ELF-1 (cell line): Measurements from ENCODE around the gene CPT1B.
A peak's percentile ranks its signal among the peaks of the same experiment; 100 is the strongest.
"Not testable (repeated sequence)": the region's sequence is repeated elsewhere in the genome, so short reads cannot be mapped to it uniquely, and the experiment has no call there.

Source experiments
- DNase-seq: peaks from one replicate; pipeline ENCODE4 v3.0.0-alpha.2; 2016; ENCODE audit warnings: low read depth, low spot score

CPT1B gene

DNA sequence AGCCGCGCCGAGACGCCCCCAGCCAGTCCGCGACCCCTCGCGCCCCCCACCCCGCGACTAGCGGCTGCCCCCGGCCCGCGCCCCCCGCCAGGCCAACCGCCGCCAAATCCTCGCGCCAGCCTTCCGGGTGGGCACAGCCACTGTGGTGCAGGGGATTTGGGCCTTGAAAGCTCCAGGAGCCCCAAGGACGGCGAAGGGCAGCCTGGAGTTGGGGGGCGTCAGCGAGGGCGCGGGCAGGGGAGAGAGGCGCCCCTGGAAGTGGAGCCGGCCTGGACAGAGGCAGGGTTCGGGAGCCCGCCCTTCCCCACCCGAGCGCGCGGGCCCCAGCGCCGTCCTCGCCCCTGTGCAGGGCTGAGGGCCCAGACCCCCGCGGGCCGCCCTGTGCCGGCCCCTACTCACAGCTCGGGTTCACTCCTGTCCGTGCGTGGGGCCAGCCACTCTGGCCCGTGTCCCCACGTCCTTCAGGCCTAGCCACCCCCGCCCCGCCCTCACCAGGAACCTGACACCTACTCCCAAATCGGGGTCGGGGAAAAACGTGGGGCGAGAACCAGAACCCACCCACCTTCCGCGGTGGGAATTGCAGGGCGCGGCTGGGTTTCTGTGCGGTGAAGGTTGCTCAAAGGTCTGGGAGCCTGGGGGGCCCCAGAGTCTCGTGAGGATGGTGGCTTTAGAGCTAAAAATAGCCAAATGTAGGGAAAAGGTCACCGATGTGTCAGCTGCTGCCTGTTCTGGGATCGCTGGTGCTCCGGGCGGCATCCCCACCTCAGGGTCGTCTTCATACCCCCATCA, at the start of gene CPT1B:
CPT1B (minus strand) TSS at position 441 of the 789 bp plus-strand sequence. CDS start 512 bp downstream, outside the sequence.
- DNase-seq = no peak

DNA sequence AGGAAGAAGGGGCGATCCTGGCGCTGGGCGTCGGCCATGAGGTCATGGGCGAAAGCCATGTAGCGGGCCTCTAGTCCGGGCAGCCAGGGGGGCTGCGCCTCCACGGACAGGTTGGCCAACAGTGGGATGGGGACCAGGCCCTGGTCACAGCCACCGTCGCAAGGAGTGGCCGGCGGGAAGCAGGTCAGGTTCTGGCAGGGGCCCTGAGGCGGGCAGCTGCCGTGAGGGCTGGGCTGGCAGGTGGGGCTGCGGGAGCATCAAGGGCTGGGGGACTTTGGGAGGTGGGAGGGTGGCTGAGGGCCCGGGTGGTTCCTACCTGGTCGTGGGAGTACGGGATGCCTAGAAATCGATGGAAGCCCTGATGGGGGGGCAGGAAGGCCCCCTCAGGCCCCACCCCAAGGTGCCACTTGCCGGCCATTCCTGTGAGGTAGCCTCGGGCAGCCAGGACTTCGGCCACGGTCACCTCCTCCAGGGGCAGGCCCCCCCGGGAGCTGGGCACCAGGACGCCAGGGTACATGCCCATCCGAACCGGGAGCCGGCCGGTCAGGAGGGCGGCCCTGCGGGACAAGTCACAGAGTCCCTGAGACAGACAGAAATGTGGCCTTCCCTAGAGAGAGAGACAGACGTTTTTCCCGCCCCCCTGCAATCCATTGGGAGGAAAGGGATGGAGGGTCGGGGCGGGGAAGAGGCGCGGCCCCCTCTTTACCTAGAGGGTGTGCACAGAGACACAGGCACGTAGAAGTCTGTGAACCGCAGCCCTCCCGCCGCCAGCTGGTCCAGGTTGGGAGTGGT, 48.8 kb upstream of the CPT1B start:
- no peak for DNase-seq

DNA sequence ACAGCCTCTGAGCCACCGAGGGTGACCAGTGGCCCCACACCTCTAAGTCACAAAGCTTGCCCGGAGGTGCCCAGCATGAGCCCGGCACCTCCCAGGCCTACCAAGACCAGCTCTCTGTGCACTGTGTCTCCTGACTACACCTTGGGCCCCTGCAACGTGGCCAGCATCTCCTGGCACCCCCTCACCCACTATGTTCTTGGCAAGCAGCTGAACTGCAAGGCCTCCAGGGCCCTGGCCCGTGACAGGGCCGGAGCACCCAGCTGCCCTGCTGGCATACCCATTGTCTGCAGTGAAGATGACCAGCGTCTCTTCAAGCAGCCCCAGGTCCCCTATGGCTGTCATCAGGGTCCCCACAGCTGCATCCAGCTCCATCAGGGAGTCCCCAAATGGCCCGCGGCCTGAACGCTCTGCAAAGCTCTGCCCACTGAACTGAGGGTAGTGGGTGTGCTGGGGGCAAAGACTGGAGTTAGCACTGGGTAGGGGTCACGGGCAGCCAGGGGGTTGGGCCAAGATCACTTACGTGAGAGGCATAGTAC, 48.2 kb upstream of the CPT1B start:
- no peak for DNase-seq

DNA sequence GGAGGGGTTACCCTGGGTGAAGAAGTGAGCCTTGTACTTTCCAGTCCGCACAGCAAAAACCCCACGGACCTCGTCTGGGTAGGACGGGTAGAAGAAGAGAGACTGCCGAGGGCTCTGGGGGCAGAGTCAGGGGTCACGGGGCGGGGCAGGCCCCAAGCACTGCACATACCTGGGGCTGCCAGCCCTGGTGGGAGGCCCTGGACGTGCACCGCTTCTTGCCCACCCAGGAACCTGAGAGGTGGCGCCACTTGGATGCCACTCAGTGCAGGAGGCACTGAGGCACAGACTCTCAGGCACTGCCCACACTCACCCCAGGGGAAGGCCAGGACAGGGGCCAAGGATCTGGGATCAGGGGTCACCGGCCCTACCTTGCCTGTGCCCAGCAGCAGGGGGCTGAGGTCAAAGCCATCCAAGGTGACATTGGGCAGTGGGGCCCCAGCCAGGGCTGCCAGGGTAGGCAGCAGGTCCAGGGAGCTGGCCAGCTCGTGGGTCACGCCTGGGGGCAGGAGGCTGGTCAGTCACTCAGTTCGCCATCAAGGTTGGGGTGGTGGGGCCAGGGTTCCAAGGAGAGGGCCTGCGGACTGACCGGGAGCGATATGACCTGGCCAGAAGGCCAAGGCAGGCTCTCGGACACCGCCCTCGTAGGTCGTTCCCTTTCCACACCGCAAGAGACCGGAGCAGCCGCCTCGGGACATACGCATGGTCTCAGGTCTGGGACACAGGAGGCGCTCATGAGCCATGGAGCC, 47.5 kb upstream of the CPT1B start:
- no peak for DNase-seq

DNA sequence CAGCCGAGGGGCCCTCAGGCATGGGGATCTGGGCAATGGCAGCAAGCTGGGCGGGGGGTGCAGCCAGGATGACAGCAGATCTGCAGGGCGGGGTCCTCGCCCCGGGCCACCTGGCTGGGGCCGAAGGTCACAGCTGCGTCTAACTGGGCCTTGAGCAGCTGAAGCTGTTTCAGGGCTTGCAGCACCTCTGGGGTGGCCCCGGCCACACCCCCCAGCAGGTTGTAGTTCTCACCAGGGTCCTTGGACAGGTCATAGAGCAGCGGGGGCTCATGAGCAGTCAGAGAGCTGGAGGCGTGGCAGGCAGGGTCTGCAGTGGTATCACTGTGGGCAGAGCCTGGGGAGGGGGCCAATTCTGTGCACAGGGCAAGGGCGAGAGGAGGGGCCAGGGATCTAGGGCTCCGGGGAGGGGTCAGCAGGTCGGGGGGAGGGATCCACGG, 46.9 kb upstream of the CPT1B start:
- no peak for DNase-seq

DNA sequence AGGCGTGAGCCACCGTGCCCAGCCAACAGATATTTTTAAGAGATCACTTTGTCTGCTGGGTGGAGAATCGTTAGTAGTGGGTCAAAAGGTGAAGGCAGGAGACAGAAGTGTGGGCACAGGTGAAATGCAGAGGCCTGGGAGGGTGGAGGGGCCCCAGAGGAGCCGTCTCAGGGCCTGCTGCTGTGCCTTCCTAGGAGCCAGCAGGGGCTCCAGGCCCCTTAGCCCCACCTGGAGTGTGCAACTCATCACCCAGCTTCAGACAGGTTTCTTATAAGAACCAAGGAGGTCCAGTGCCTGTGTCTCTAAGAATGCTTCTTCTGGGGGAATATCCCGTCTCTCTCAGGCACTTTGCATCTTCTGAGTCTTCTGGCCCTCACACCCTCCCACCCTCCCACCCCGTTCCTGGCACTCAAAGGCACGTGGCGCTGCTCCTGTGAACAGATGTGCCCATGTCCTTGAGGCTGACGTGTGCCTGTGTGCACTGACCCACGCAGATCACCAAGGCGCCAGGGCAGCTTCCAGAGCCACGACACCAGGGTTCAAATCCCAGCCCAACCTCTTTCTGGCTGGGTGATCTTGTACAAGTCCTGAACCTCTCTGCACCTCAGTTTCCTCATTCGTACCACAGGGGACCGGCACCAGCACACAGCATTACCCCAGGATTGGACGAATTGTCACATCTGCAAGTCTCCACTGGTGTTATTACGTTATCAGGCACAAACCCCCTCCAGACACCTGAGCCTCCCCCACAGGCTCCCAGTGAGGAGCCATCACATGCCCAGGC, 46.3 kb upstream of the CPT1B start:
- DNase-seq = no peak

DNA sequence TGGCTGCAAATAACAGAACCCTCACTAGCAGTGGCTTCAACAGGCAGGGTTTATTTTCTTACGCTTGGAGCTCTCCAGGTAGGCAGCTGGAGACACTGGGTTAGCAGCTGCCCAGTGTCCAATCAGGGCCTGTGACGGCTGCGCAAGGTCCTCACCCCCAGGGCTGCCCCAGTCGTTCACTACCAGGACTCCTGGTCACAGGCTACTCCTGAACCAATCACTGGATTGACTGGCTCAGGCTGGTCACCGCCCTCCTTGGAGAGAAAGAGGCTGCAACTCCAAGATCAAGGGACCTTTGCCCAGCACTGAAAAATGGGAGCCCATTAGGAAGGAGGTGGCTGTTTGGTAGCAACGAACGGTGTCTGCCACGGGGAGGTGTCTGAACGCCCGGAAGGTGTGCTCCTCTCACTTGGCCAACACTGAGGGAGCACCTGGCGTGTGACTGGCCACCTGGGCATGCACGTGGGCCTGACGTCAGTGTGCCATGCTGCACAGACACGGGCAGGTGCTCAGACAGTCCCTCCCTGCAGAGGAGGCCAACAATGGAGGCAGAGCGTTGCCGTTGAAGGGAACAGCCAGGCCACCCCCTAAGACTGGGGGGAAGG, 44.6 kb upstream of the CPT1B start:
- peak; percentile 53 for DNase-seq

DNA sequence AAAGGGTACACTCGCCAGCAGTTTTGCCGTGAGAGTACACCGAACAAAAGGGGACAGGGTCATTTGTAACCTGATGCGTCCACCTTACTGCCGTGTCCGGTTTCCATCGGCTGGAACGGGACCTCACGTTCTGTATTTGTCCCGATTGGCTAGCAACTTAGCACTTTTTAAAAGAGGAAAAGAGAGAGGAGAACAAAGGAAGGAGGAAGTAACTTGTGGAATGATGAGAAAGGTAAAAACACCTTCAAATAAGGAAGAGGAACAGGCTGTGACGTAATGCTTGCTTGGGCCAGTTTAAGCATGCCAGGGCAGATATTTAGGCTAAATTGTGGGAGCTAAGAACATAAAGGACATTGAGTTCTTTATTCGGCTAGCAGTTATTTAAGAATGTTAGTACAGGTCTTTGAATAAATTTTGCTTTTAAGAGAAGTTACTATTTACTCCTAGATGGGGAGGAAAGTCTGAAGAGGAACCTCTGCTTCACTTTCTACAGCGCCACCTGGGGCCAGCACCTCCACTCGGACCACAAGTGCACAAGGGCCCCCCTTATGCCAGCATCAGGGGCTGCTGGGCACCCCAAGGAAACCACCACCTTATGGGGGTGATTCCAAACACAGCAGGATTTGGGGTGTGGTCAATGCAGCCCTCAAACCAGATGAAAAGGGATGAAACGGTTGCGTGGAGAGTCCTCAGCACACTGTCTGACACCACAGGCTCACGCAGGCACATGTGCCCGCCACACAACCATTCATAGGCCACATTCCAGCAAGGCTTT, 43.9 kb upstream of the CPT1B start:
- DNase-seq = no peak

DNA sequence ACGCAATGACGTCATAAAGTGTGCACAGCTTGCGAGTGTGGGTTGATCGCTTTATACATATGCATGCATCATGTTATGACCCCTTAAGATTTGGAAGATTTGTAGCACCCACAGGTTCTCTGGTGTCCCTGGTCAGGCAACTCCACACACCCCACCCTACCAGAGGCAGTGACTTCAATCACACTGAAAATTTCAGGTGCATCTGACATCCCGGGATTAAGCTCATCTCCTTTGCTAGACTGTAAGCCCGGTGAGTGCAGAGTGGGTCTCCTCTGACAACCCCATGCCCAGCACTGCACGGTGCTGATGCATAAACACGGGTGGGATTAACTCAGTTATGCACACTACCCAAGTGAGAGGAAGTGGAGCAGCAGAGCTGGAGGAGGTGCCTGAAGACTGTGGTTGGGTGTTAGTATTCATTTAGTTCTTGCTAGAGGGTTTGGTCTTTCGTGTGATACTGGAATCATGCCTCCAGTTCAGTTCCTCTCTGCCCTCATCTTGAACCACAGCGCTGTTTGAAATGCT, 43.2 kb upstream of the CPT1B start:
- DNase-seq = no peak

DNA sequence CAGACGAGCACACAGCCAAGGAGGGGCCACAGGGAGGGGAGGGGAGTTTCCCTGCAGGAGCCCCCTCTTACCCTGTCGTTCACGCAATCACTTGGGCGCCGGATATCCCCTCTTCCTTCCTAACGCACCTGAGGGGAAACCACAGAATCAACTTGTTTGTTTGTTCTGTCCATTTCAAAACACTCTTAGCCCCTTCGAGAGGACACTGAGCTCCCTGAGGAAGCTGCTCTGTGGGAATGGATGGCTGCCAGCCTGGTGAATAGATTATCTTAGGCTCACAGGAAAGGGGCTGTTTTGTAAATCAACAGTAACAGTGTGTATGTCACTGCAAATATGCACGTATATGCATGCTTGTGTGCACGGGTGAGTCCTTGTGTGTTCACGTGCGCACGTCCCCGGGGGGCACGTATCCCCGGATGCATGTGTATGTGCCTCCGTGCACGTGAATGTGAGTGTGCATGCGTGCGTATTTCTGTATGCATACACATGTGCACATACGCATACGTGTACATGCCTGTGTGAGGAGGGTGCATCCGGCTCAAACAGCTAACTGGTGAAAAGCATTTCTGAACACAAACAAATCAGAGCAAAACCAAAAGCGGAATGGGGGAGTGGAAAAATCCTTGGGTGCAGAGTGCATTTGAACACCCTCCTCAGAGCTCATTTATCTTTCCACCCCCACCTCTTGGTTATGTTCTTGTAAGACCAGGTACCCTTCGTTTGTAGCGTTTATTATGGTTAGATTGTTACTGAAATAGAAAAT, 42.5 kb upstream of the CPT1B start:
- DNase-seq = peak; percentile 84

DNA sequence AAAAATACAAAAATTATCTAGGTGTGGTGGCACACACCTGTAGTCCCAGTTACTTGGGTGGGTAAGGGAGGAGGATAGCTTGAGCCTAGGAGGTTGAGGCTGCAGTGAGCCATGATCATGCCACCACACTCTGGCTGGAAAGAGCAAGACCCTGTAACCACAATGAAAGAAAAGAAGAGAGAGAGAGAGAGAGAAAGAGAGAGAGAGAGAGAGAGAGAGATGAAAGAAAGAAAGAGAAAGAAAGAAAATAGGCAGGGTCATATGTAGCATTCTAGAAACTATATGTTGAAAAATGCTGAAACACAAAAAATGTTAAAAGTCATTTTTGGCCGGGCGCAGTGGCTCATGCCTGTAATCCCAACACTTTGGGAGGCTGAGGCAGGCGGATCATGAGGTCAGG, 36.1 kb upstream of the CPT1B start:
- not testable (repeated sequence) for DNase-seq

DNA sequence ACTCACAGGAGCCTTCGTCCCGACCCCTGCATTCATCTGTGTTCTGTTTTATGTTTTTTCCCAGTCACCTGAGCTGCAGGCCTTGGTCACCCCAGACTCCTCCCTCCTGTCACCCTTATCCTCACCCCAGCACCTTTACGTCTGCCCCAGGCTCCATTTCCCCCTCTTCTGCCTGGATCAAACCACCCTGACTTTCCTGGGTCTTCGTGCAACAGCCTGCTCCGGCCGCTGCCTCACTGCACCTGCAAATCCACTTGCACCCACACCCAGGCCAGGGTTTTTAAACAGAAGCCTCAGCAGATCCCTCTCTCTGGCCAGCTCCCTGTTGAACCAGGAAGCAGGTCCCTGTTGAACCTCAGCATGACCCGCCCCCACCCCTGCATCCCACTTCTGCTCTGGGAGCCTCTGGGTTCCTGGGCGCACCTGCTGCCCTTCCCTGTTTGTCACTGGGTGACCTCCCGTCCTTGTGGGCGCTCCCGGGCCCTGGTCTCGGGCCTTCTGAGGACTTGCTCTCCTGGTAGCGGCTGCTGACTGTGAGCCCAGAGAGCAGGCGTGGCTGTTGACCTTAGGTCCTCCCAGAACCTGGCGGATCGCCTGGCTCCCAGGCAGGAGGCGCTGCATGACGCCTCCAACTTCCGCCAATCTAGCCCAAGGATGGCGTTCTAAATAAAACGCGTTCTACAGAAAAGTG, 35.2 kb upstream of the CPT1B start:
- no peak for DNase-seq

DNA sequence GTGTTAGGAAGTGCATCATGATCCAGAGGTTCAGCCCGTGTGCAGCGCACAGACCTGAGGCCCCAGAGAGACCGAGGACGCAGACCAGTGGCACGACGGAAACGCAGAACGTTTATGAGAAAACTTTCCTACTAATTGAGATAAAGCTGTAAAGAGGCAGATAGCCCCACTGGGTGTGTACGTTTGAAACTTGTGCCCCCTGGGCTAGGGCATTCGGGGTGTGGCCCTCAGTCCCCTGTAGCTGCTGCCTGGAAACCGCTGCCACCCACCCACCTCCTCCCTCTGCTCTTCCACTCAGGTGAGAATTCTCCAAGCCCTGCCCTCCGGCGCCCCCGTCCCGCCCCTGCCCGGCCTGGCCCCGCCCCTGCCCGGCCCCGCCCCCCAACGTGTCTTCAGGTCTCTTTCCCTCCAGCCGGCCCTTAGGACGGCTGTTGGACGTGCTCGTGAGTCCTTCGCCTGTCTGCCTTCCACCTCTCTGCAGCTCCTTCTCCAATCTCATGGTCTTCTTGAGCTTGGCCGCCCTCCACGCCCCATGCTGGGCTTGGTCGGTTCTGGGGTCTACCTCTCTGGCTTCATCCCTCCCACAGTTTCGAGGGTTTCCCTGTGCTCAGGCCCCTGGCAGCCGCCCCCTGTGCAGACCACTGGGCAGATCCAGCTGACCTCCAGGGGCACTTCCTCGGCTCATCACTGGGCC, 34.4 kb upstream of the CPT1B start:
- no peak for DNase-seq

DNA sequence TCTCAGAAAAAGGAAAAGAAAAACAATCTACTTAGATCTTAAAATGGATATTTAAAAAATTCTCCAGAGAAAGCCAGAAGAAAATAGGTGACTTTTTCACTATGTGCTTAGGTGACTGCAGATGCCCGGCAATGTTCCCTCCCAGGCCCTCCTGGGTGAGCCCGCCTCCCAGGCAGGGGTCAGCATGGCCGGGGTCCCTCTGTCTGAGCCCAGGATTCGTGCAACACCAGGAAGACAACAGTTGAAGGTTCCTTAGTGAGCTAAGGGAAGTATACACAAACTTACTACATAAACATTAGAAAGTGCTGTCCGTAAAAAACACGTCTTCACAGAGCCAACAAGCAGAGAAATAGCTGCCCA, 33.9 kb upstream of the CPT1B start:
- DNase-seq = no peak

DNA sequence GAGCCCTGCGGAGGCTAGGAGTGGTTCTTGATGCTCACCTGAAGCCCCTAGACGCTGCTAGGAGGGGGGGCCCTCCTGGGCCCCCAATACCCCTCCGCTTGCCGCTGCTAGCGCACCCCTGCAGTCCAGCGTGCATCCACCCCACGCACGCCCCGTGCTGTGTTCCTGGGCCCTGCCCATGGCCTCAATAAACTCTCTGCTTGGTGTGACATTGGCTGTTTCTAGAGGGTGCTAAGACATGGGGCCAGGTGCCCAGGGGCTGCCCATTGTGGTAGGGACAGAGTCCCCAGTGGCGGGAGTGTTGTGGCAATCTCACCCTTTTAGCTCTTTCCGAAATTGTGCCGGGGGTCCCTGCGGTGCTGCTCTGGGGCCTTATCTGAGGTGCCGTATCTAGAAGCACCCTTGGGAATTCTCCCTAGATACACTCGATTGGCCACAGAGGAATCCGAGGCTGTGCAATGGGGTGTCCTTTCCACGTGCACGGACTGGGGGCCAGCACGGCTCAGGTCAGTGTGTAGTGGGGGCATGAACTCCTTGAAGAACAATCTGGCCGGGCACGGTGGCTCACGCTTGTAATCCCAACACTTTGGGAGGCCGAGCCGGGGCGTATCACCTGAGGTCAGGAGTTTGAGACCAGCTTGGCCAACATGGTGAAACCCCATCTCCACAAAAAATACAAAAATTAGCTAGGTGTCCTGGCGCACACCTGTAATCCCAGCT, 33.3 kb upstream of the CPT1B start:
- no peak for DNase-seq

DNA sequence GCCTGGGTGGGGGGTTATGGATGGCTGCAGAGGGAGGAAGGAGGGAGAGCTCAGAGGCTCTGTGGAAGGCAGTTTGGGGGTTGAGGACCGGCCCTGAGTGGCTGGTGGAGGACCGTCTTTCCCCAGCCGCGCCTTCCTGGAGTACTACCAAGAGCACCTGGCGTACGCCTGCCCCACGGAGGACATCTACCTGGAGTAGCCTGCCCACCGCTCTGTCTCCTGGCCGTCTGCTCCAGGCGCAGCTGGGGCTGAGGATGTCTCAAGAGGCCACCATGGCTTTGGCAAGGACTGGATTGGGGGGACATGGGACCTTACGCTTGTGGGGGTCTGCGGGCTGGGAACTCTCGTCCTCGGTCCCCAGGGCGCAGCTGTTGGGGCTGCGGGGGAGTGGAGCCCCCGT, 32.4 kb upstream of the CPT1B start:
- no peak for DNase-seq

DNA sequence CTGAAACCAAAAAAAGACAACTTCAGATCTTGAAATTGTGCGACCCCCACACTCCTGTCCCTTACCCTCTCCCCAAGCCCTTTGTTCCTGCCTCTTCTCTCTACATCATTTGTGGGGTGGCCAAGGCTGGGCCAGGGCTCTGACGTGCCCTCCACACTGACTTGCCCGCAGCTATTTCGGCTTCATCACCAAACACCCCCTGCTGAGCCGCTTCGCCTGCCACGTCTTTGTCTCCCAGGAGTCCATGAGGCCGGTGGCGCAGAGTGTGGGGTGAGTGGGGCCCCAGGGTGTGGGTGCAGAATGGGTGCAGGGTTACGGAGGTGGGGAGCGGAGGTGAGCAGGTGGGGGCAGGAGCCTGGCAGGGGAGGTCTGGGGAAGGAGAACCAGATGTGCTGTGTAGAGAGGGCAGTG, 31.8 kb upstream of the CPT1B start:
- DNase-seq = no peak
